IPS-NIHi7 (cell line): ENCODE measurements around the gene IL17RD.

ENCODE experiments used
- DNase-seq: peaks from one replicate; pipeline ENCODE4 v3.0.0; 2012; ENCODE audit warnings: mixed read lengths; ENCODE audit errors: extremely low spot score

The IL17RD gene

DNA sequence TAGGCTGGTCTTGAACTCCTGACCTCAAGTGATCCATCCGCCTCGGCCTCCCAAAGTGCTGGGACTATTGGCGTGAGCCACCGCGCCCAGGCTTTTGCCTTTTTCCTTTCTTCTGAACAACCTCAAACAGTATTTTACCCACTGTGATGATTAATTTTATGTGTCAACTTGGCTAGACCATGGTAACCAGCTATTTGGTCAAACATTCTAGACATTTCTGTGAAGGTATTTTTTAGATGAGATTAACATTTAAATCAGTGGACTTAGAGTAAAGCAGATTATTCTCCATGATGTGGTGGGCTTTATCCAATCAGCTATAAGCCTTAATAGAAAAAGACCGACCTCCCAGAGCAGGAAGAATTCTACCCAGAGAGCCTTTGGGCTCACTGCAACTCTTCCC, 98.7 kb downstream of the IL17RD start:
- DNase-seq, result no peak

DNA sequence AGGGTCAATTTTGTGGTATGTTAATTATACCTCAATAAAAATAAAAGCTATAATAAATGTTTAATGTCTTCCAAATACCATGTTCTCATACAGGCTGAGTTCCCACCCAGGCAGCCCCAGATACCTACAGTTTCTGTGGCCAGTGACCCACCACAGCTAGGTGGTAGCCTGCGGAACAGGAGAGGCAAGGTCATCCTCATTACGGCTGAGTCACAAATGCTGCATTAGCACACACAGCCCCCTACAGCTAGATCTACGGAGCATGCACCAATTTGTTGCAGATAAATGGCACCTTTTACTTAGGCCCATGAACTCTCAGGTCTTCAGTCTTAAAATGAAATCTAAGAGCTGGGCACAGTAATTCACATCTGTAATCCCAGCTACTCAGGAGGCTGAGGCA, 99.6 kb downstream of the IL17RD start:
- peak; percentile 48 for DNase-seq

DNA sequence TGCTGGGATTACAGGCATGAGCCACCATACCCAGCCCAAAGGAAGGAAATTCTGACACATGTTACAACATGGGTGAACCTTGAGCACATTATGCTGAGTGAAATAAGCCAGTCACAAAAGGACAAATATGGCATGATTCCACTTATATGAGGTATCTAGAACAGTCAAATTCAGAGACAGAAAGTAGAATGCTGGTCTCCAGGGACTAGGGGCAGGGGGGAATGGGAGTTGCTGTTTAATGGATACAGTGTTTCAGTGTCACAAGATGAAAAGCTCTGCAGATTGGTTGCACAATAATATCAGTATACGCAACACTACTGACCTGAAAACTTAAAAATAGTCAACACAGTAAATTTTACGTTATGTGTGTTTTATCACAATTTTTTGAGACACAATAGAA, 100.6 kb downstream of the IL17RD start:
- no peak for DNase-seq

DNA sequence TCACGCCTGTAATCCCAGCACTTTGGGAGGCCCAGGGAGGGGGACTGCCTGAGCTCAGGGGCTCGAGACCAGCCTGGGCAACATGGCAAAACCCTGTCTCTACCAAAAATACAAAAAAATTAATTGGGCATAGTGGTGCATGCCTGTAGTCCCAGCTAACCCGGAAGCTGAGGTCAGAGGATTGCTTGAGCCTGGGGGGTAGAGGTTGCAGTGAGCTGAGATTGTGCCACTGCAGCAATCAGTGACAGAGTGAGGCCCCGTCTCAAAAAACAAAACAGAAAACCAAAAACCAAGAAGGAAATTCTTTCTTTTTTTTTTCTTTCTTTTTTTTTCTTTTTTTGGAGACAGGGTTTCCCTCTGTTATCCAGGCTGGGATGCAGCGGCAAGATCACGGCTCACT, 101.2 kb downstream of the IL17RD start:
- no peak for DNase-seq

DNA sequence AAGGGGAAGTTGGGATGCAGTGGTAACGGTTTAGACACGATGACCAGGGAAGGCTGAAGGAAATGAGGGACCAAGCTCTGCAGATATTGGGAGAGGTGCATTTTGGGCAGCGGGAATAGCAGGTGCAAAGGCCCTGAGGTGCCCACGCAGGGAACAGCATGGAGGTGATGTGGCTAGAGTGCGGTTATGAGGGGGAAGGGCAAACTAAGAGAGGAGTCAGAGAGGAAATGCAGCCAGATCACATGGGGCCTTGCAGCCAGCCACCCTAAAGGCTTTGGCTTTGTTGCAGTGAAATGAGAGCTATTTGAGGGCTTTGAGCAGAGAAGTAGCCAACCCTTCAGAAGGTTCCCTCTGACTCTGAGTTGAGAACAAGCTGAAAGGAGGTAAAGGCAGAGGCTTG, 102.1 kb downstream of the IL17RD start:
- DNase-seq, result no peak

DNA sequence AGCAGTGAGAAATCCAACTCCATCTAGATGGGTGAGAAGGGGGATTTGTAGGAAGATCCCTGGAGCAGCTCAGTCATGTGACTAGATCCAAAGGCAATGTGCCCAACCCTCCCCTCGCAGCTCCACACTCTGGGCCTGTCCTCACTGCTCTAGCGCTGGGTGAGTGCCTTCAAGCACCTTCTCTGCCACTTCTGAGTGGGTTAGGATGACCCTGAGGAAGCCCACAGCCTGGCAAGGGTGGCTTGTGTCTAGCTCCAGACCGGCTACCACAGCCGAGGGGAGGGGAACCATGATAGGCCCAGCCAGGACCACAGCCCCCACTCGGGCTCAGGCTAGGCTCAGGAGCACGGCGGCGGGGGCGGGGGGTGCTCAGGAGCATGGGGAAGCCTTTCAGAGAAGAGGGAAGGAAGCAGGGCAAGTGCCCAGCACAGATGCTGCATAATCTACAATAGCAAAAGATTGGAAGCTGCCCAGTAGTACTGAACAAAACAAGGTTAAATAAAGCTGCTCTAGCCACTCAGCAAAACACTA, 103.0 kb downstream of the IL17RD start:
- no peak for DNase-seq

DNA sequence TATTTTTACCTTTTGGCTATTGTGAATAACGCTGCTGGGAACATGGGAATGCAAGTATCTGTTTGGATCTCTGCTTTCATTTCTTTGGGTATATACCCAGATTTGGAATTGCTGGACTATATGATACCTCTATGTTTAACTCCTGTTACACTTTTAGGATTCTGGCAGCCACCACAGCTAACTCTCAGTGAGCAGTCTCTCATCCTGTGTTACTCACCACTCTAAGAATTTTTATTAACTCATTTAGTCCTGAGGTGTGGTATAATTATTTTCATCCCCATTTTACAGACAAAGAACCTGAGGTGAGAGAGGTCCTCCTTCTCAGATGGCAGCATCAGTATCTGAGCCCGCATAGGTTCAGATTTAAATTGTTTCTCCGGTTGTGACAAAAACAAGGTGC, 103.6 kb downstream of the IL17RD start:
- DNase-seq, result no peak

DNA sequence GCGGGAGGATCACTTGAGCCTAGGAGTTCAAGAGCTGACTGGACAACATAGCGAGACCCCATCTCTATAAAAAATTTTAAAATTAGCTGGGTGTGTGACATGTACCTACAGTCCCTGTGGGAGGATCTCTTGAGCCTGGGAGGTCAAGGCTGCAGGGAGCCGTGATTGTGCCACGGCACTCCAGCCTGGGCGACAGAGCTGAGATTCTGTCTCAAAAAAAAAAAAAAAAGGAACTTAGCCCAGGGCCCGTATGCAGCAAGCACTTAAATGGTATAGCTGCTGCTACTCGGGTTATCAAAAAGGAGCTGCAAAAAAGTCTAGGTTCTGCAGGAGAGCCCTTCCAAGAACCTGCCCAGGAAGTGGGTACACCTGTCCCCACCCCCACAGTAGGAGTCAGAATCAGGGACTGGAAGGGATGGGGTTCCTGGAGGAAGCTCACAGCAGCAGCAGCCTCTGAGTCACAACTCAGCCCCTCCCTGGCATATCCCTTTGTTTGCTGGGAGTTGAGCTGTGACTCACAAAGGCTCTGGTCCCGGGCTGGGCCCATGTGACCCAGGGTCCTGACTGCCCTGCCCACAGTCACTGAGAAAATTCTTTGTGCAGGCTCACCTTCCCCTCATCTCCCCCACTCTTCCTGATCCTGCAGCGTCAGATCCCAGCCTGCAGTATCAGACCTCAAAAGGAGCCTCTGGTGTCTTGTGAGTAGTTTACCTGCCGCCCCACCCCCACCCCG, 104.9 kb downstream of the IL17RD start, which contains the start of gene SPATA12:
Gene SPATA12 (plus strand): TSS at position 576 of the 733 bp plus-strand sequence. CDS start 13,031 bp downstream, outside the sequence.
- DNase-seq, result peak; percentile 97

DNA sequence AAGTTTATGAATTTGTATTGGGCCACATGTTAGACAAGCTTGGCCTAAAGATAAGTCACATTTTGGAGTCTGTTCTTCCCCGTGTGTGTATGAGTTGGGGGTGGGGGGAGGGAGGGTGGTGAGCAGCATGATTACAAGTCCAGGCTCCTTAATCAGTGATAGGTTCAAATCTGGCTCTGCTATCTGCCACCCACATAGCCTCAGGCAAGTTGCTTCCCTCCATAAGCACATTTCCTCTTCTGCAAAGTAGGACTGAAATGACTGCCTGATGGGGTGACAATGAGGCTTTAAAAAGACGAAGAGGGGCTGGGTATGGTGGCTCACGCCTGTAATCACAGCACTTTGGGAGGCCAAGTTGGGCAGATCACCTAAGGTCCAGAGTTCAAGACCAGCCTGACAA, 105.7 kb downstream of the IL17RD start:
- no peak for DNase-seq

DNA sequence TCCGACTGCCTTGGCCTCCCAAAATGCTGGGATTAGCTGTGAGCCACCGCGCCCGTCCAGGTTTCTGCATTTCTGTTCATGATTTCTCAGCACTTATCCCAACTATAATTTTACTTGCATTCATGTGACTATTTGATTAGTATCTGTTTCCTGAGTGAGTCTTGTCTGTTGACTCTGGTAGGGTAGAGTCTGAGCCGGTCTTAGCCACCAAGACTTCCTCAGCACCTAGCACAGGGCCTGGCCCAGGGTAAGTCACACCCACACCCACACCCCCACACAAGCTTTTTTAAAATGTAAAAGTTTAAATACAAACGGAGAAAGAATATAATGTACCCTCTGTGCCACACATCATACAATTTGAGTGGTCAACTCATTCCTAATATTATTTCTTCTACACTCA, 107.8 kb downstream of the IL17RD start:
- DNase-seq, result no peak

DNA sequence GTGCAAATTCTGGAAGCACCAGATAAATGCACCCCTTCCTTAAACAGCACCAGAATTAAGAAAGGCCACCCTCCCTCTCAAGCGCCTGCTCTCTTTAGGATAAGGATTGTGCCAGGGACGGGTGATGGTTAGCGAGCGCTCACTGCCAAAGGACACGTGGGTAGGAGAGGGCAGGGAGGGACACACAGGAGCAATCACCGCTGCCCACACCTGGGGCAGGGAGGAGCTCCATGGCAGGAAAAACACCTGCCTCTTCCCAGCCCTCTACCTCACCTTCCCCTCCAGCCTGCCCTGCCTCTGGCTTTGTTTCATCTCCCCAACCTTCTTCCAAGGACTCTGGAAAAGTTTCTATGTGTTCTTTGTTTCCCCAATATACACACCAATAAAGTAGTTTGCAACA, 112.0 kb downstream of the IL17RD start:
- no peak for DNase-seq

DNA sequence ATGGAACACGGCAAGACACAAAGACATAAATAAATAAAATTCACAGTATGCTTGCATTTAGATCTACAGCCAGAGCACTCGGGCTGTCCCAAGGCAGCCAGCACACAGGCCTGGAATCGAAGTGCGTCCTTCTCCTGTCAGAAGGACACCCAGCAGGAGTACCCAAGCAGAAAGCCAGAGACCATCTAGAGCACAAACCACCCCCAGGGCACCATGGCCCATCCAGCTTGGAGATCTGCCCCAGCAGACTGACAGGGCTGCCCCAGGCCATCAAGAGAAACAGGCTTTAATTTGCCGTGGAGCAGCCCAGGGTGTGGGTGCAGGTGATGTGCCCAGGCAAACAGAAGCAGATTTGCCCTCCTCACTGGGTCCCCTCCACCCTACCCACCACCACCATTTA, 112.5 kb downstream of the IL17RD start:
- DNase-seq, result no peak

DNA sequence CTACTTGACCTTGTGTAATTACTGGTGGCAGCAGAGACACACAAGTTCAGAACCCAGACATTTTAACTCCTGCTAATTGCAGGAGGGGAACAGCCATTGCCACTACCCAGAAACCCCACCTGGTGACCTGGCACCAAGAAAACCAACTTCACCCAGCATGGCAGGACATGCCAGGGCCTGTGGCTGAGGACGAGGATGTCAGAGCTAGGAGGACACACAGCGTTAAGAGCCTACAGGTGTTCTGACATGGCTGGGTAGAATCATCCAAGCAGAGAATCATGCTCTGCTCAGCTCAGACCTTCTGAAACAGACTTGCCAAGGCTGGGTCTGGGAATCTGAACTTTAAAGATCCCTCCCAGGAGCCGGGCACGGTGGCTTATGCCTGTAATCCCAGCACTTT, 116.4 kb downstream of the IL17RD start:
- DNase-seq, result no peak

DNA sequence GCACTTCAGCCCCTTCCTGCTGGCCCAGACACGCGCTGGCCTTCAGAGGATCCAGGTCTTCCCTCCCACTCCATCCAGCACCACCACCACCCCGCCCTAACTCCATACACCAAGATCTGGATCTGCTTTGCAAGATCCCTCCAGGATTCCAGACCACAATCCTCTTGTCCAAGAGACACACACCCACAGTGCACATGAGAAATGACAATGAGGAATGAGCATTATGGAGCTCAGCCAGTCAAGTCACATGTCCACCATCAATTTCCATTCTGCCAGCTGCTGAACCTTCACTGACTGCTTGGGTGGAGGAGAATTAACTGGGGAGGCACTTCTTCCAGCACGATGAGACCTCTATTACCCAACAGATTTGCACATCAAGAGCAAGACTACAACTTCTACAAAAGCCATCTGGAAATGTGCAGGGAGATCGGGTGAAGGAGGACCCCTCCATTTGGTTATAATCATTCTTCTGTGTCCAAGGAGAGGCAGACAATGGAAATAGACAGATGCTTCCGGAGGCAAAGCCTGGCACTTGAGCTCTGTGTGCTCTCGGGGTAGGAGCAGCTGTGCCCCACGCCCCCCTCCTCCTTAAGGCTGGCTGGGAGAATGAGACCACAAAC, 117.0 kb downstream of the IL17RD start:
- DNase-seq, result no peak

DNA sequence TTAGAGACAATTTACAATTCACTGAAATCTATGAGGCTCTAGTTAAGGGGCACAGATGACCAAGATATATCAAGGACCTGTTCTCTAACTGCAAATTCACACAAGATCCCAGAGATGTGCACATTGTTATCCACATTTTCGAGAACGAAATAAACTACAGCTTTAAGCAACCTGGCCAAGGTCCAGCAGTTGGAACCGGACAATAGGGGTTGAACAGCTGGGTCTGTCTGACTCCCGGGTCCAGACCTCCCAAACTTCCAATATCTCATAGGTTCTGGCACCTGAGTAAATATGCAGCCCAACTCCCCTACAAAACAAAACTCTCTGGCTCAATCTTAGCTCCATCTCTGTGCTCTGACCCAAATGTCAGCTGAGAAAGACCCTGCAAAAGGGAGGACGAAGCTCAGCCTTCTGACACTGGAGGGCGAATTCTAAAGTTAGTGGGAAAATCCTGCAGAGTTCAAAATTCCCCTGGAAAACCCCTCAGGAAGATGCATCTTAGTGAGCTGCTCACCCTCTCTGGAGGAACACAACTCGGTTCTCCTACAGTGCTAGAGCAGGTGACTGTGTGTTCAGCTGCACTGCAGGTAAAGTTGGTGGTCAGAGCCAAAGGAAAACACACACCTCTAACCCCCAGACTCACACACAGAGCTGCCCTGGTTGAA, 118.9 kb downstream of the IL17RD start:
- no peak for DNase-seq

DNA sequence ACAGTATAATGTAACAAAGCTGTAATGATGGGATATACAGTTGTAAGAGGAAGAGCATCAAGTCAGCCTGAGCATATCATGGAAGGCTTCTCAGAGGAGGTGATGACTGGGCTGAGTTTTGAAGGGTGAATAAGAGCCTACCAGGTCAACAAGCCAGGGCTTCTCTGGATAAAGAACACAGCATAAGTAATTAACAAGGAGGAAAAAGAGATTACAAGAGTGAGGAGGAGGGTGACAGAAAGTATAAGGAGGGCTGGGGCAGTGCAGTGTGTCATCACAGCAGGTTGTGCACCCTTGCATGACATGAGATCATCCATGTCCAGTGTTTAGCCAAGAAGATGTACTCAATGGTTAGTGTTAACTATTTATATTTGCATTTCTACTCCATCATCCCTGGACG, 121.6 kb downstream of the IL17RD start:
- DNase-seq, result no peak

DNA sequence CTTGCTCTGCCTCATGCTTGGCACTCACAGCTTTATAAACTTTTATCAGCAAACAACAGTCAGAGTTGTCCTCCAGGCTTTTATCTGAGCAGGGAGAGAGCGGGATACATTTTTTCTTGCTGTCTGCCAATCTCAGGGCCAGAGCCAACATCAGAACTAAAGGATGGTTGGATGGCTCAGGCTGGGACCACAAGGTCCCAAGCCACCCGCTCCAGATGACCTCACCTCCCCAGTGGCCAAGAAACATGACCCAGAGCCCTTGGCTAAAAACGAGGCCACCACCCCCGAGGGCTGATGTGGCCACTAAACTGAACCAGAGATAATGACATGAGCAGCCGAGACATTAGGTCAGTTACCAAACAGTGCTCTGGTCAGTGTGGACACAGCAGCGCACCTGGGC, 123.5 kb downstream of the IL17RD start:
- no peak for DNase-seq
